IMR-90 (cell line): ENCODE measurements around the gene NMUR2. TPM values are rescaled to one million over a fixed set of nuclear protein-coding genes. Genes with fewer than 3 reads are reported as not detected.

Experiments used
- ATAC-seq: fragments of 200-7000 bp; cut with Tn5 transposase; 2 replicates; pipeline ENCODE4 v1.9.1; 2020; ENCODE audit warnings: low read depth, mild to moderate bottlenecking, moderate library complexity
- BruUV-seq: library from RNA; stranded (reverse); fragments of 400-500 nt; replicated peaks from 2 replicates; lab custom pipeline; 2021; lab: Mats Ljungman, UMichigan
- CTCF ChIA-PET: fragments of 300-600 bp; formaldehyde crosslinking; extraction: SDS; loops from one replicate; lab custom pipeline; 2021; ENCODE audit warnings: antibody characterized with exemption; lab: Yijun Ruan, JAX
- POLR2A ChIA-PET: fragments of 300-600 bp; sonication (Branson Sonifier 250); formaldehyde crosslinking; loops from one replicate; lab custom pipeline; 2022; ENCODE audit warnings: antibody characterized with exemption; ENCODE audit not compliant: unreplicated experiment; lab: Charles Lee
- DNase-seq: peaks from one replicate; pipeline ENCODE4 v3.0.0; 2013
- H2AFZ ChIP-seq: replicated peaks from 2 replicates; pipeline ENCODE3; 2013; ENCODE audit warnings: low read length, mild to moderate bottlenecking; ENCODE audit not compliant: poor library complexity
- H2AK5ac ChIP-seq: 2 replicates; pipeline ENCODE4 v1.6.1; 2013; ENCODE audit warnings: low read depth, low read length, inconsistent platforms
- H2AK9ac ChIP-seq: replicated peaks from 2 replicates; pipeline ENCODE3; 2013; ENCODE audit warnings: mild to moderate bottlenecking, low read depth, low read length, moderate library complexity; ENCODE audit not compliant: poor library complexity
- H2BK120ac ChIP-seq: 2 replicates; pipeline ENCODE4 v1.6.1; 2013; ENCODE audit warnings: low read depth, low read length, inconsistent platforms
- H2BK15ac ChIP-seq: 3 replicates; pipeline ENCODE4 v1.6.1; 2013; ENCODE audit warnings: low read depth, low read length, inconsistent platforms
- H2BK20ac ChIP-seq: 2 replicates; pipeline ENCODE4 v1.6.1; 2013; ENCODE audit warnings: low read depth, mild to moderate bottlenecking, inconsistent platforms, low read length, moderate library complexity
- H2BK5ac ChIP-seq: 2 replicates; pipeline ENCODE4 v1.6.1; 2013; ENCODE audit warnings: mild to moderate bottlenecking, low read depth, low read length, inconsistent platforms; ENCODE audit not compliant: poor library complexity, severe bottlenecking
- H3K14ac ChIP-seq: replicated peaks from 2 replicates; pipeline ENCODE4 v1.6.1; 2013; ENCODE audit warnings: low read depth, low read length, inconsistent platforms
- H3K18ac ChIP-seq: 2 replicates; pipeline ENCODE4 v1.6.1; 2013; ENCODE audit warnings: low read depth, low read length, control low read depth
- H3K23ac ChIP-seq: 2 replicates; pipeline ENCODE4 v1.6.1; 2013; ENCODE audit warnings: low read depth, low read length, inconsistent platforms
- H3K27ac ChIP-seq: 2 replicates; pipeline ENCODE4 v1.5.1; 2013; ENCODE audit warnings: mild to moderate bottlenecking, control low read depth, low read length; ENCODE audit not compliant: insufficient read depth
- H3K27me3 ChIP-seq: 2 replicates; pipeline ENCODE4 v1.6.1; 2013; ENCODE audit warnings: low read length; ENCODE audit not compliant: control insufficient read depth, insufficient read depth
- H3K36me3 ChIP-seq: 2 replicates; pipeline ENCODE4 v1.6.1; 2013; ENCODE audit warnings: low read length, mixed read lengths; ENCODE audit not compliant: control insufficient read depth, insufficient read depth
- H3K4ac ChIP-seq: 2 replicates; pipeline ENCODE4 v1.6.1; 2013; ENCODE audit warnings: low read depth, low read length, inconsistent platforms
- H3K4me1 ChIP-seq: 2 replicates; pipeline ENCODE4 v1.6.1; 2013; ENCODE audit warnings: low read length, mixed read lengths; ENCODE audit not compliant: control insufficient read depth, insufficient read depth
- H3K4me2 ChIP-seq: 2 replicates; pipeline ENCODE4 v1.6.1; 2013; ENCODE audit warnings: low read depth, mild to moderate bottlenecking, control low read depth, low read length, moderate library complexity
- H3K4me3 ChIP-seq: 2 replicates; pipeline ENCODE4 v1.5.1; 2013; ENCODE audit warnings: low read depth, mild to moderate bottlenecking, control low read depth, low read length, moderate library complexity; ENCODE audit not compliant: insufficient read depth
- H3K56ac ChIP-seq: 2 replicates; pipeline ENCODE4 v1.6.1; 2013; ENCODE audit warnings: low read length, inconsistent platforms; ENCODE audit not compliant: insufficient read depth; ENCODE audit errors: extremely low read depth
- H3K79me1 ChIP-seq, 2 experiments: 2 replicates each; pipeline ENCODE4 v1.6.1; 2013; ENCODE audit warnings: low read length in 2 of 2, inconsistent platforms in 1 of 2, low read depth in 1 of 2
- H3K9ac ChIP-seq: 2 replicates; pipeline ENCODE4 v1.6.1; 2013; ENCODE audit warnings: low read depth, low read length, control low read depth
- H3K9me1 ChIP-seq: 2 replicates; pipeline ENCODE4 v1.6.1; 2013; ENCODE audit warnings: low read length, inconsistent platforms; ENCODE audit not compliant: insufficient read depth
- H3K9me3 ChIP-seq: 2 replicates; pipeline ENCODE4 v1.6.1; 2013; ENCODE audit warnings: low read length; ENCODE audit not compliant: control insufficient read depth, insufficient read depth
- H4K20me1 ChIP-seq: 2 replicates; pipeline ENCODE4 v1.6.1; 2013; ENCODE audit warnings: low read length, inconsistent platforms; ENCODE audit not compliant: insufficient read depth
- H4K5ac ChIP-seq: 2 replicates; pipeline ENCODE4 v1.6.1; 2013; ENCODE audit warnings: mild to moderate bottlenecking, low read depth, low read length, control low read depth
- H4K8ac ChIP-seq, 2 experiments: 2 replicates each; pipeline ENCODE4 v1.6.1; 2013; ENCODE audit warnings: low read depth in 2 of 2, low read length in 2 of 2, control low read depth in 1 of 2, inconsistent platforms in 1 of 2
- H4K91ac ChIP-seq: 2 replicates; pipeline ENCODE4 v1.6.1; 2013; ENCODE audit warnings: low read depth, low read length, inconsistent platforms; ENCODE audit not compliant: insufficient read depth
- BHLHE40 ChIP-seq: fragments of 150-350 bp; IDR thresholded peaks from 2 replicates; pipeline ENCODE4 v1.6.1; 2016; ENCODE audit warnings: mild to moderate bottlenecking, low read depth, low read length
- CEBPB ChIP-seq: IDR thresholded peaks from 2 replicates; pipeline ENCODE4 v1.6.1; 2012; ENCODE audit warnings: low read depth, low read length, improper control_type of control experiment
- MXI1 ChIP-seq: IDR thresholded peaks from 2 replicates; pipeline ENCODE4 v1.6.1; 2012; ENCODE audit warnings: low read depth, mild to moderate bottlenecking, low read length, moderate library complexity, borderline replicate concordance
- POLR2A ChIP-seq: IDR thresholded peaks from 2 replicates; pipeline ENCODE4 v1.6.1; 2012; ENCODE audit warnings: mild to moderate bottlenecking, low read depth, low read length
- RCOR1 ChIP-seq: IDR thresholded peaks from 2 replicates; pipeline ENCODE4 v1.6.1; 2012; ENCODE audit warnings: mild to moderate bottlenecking, low read length, improper control_type of control experiment; ENCODE audit not compliant: insufficient replicate concordance
- RFX5 ChIP-seq: IDR thresholded peaks from 2 replicates; pipeline ENCODE4 v1.8.0; 2012; ENCODE audit warnings: low read depth, mild to moderate bottlenecking, low read length, moderate library complexity
- WGBS, 2 experiments: methylation state at CpG; one replicate each; pipeline versions ENCODE4 v1.1.5 to v1.1.7; 2013; ENCODE audit warnings: missing lambda C conversion rate in 2 of 2; ENCODE audit not compliant: insufficient read length in 1 of 2; ENCODE audit errors: extremely low coverage in 2 of 2; 5-methylcytosine and 5-hydroxymethylcytosine counted together
- dilution Hi-C: fragments of 300-500 bp; cut with HindIII; formaldehyde crosslinking; loops from one replicate; pipeline ENCODE4 v1.14.3; 2018; ENCODE audit warnings: low sequenced_read_pairs; ENCODE audit not compliant: unreplicated experiment
- in situ Hi-C: fragments of 300-500 bp; cut with MboI; formaldehyde crosslinking; loops from 3 replicates; pipeline ENCODE4 v1.14.3; 2019; ENCODE audit warnings: low sequenced_read_pairs, inconsistent platforms, mixed read lengths
- intact Hi-C: fragments of 100-400 bp; cut with micrococcal nuclease; formaldehyde crosslinking; loops from 2 replicates; pipeline ENCODE4 v1.10.0; 2022
- polyA plus RNA-seq, 3 experiments: library from polyadenylated mRNA; depleted of rRNA; stranded (reverse); fragments of >200 nt; gene quantifications; 2 replicates each; pipeline ENCODE4 v1.2.3, GENCODE V29; 2012; ENCODE audit warnings: low replicate concordance in 1 of 3
- total RNA-seq: library from RNA; depleted of rRNA; stranded (reverse); fragments of >200 nt; gene quantifications from 2 replicates; pipeline ENCODE4 v1.2.3, GENCODE V29; 2012
- TF ChIP-seq, protein P1 (sequence below): fragments of 150-350 bp; IDR thresholded peaks from 2 replicates; pipeline ENCODE4 v1.6.1; 2017; ENCODE audit warnings: mild to moderate bottlenecking, antibody characterized with exemption, low read length, low read depth

The NMUR2 gene
- total and polyA plus RNA-seq, 2 of the 4 experiments (the other 2 are of a cell fraction), result not detected

DNA sequence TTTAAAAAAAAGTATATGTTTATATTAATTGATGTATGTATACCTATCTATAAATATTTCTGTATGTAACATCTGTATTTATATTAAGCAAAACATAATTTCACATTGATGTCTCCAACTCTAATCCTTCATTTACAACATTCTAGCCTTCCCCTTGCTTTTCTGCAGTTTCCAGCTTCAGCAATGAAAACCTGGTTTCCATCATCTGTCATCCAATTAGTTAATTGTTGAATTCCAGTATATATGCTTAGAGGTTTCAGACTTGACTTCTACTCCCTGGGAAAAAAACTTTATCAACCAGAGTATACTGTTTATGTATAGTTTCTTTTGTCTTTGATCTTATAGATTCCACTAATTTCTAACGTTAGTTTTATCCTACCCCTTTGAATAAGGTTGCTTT, 38.4 kb downstream of the NMUR2 start:
- BruUV-seq, result no TSS peak
- dilution Hi-C loops (no loop called here), intact Hi-C loops (no loop called here), in situ Hi-C loops (no loop called here)
- ChIA-PET CTCF (no interaction called here), POLR2A (no interaction called here)
- Histone ChIP-seq H3K36me3 (no peaks in the 10 kb centered on the region), H3K79me1 (no peaks in the 10 kb centered on the region), H3K56ac (no peak overlapping the region), H4K91ac (no peak overlapping the region), H4K5ac (no peak overlapping the region), H3K4me1 (no peaks in the 10 kb centered on the region), H3K9me1 (no peaks in the 10 kb centered on the region), H2AFZ (no peak overlapping the region), H2BK20ac (no peak overlapping the region), H3K27ac (no peak overlapping the region), H3K9ac (no peak overlapping the region), H2AK5ac (no peak overlapping the region), H3K4me2 (no peak overlapping the region), H4K20me1 (no peaks in the 10 kb centered on the region), H2BK15ac (no peak overlapping the region), H3K14ac (no peak overlapping the region), H2AK9ac (no peak overlapping the region), H3K23ac (no peak overlapping the region), H3K4ac (no peak overlapping the region), H3K18ac (no peak overlapping the region), H2BK5ac (no peak overlapping the region), H3K27me3 (no peaks in the 10 kb centered on the region), H2BK120ac (no peak overlapping the region), H3K9me3 (peaks cover 2% of the 10 kb centered on the region; the same call in 1 of the 2 replicates), H3K4me3 (no peak overlapping the region), H4K8ac (no peak overlapping the region)
- WGBS, 2 experiments, result no CpG with 5 or more reads among the region's 1 CpG
- no peak for ATAC-seq
- no peak for DNase-seq
- TF ChIP-seq POLR2A (no peak), BHLHE40 (no peak), RCOR1 (no peak), RFX5 (no peak), CEBPB (no peak), MXI1 (no peak)
- TF ChIP-seq, protein P1, sequence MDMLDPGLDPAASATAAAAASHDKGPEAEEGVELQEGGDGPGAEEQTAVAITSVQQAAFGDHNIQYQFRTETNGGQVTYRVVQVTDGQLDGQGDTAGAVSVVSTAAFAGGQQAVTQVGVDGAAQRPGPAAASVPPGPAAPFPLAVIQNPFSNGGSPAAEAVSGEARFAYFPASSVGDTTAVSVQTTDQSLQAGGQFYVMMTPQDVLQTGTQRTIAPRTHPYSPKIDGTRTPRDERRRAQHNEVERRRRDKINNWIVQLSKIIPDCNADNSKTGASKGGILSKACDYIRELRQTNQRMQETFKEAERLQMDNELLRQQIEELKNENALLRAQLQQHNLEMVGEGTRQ, result no peak
